T follicular helper cell (primary cell): ENCODE results near the gene ZFR2.
"Not testable (repeated sequence)": the region's sequence is repeated elsewhere in the genome, so short reads cannot be mapped to it uniquely, and the experiment has no call there.

Source experiments
- DNase-seq: peaks from one replicate; pipeline ENCODE4 v3.0.0-alpha.2; 2020; ENCODE audit warnings: low read depth

Gene ZFR2

GRCh38 chr19:3874695-3875094, 5.9 kb upstream of the ZFR2 start:
- not testable (repeated sequence) for DNase-seq

GRCh38 chr19:3873151-3873550, 4.3 kb upstream of the ZFR2 start:
- DNase-seq: no peak

GRCh38 chr19:3867971-3868769, 668 bp downstream of the ZFR2 start:
- DNase-seq: no peak

GRCh38 chr19:3866910-3867638, 1.8 kb downstream of the ZFR2 start:
- no peak for DNase-seq

GRCh38 chr19:3863648-3864047, 5.2 kb downstream of the ZFR2 start:
- no peak for DNase-seq

DNA sequence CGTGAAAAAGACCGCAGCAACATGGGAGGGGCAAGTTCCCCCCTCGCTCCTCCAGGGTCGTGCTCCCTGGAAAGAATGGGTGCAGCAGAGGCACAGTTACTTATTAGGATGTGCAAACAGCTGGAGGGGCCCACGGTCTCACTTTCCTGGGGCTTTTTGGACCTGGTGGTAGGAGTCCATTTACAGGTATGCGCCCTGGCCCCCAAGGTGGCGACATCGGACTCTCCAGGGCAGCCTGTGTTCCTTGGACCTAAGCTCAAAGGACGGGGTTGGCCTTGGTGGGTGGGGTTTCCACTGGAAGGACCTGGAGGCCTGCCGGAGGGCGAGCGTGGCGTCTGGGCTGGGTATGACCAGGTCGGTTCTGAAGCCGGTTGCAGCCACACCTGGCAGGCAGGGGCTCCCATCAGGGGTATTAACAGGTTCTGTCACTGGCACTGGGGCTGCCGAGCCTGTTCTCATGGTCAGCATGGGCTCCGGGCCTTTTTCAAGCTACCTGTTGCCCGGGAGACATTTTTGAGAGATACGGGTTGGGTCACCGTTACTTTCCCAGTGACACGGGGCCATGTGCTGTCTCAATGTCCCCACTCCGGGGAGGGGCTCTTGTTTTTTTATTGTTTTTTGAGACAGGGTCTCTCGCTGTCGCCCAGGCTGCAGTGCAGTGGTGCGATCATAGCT, 5.9 kb downstream of the ZFR2 start:
- no peak for DNase-seq

GRCh38 chr19:3860499-3860898, 8.3 kb downstream of the ZFR2 start:
- DNase-seq: no peak

- no peak for DNase-seq
These were observed 11.3 kb downstream of the ZFR2 start for GRCh38 chr19:3857449-3858003.

- DNase-seq: no peak
These were observed 13.5 kb downstream of the ZFR2 start for GRCh38 chr19:3855320-3855719.

- peak; percentile 14 for DNase-seq
These were observed 16.1 kb downstream of the ZFR2 start for GRCh38 chr19:3852614-3853254.

DNA sequence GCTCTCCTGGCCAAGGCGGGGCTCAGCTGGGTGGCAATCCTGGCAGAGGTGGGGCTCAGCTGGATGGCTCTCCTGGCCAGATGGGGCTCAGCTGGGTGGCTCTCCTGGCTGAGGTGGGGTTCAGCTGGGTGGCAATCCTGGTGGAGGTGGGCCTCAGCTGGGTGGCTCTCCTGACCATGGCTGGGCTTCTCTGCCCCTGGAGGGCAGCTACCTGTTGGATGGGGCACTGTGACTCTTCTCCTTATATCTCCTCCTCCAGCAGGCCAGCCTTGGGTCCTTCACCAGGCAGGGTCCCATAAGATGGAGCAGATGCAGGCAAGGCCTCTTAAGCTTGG, 16.7 kb downstream of the ZFR2 start:
- no peak for DNase-seq

DNA sequence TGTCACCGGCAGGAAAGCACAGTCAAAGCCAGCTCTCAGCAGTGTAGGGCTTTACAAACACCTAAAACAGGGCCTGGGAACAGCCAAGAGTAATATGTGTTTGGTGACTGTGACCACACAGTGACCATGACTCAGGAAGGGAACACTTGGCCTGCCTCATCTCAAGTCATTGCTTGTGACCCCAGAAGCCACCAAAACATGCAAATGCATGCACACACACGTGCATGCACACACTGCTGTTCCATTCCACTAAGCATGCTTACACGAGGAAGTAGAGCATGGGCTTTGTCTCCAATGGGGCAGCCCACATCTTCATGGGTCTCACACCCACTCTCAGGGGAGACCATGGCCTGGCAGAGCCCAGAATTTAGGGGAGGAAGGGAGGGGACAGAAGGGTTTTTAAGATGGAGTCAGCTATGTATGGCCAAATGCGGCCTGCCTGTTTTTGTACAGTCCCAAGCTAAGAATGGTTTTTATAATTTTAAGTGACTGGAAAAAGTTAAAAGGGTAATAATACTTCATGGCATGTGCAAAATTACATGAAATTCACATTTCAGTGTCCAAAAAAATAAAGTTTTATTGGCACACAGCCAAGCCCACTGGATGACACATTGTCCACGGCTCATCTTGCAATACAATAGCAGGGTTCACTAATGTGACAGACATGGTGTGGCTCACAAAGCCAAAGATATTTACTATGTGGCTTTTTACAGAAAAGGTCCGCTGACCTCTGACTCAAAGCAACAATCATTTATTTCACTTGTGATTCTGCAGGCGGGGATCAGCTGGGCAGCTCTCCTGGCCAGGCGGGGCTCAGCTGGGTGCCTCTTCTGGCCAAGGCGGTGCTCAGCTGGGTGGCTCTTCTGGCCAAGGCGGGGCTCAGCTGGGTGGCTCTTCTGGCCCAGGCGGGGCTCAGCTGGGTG, 17.3 kb downstream of the ZFR2 start:
- no peak for DNase-seq

GRCh38 chr19:3850320-3850972, 18.4 kb downstream of the ZFR2 start:
- DNase-seq: no peak

GRCh38 chr19:3849787-3850186, 19.1 kb downstream of the ZFR2 start:
- no peak for DNase-seq

GRCh38 chr19:3849092-3849491, 19.7 kb downstream of the ZFR2 start:
- DNase-seq: peak; percentile 18

- DNase-seq: no peak
These were observed 24.2 kb downstream of the ZFR2 start for GRCh38 chr19:3844596-3844995.

GRCh38 chr19:3842948-3843347, 25.9 kb downstream of the ZFR2 start:
- no peak for DNase-seq

- no peak for DNase-seq
These were observed 28.0 kb downstream of the ZFR2 start for GRCh38 chr19:3840804-3841203.

GRCh38 chr19:3839941-3840340, 28.9 kb downstream of the ZFR2 start:
- no peak for DNase-seq

- DNase-seq: no peak
These were observed 30.2 kb downstream of the ZFR2 start for GRCh38 chr19:3838661-3839060.

DNA sequence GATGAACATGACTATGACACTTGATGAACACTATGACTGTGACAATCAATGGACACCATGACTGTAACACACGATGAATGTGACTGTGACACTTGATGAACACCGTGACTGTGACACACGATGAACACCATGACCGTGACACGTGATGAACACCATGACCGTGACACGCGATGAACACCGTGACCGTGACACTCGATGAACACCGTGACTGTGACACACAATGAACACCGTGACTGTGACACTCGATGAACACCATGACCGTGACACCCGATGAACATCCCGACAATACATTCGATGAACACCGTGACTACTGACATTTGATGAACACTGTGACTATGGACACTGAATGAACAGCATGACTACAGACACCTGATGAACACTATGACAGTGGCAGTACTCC, 30.9 kb downstream of the ZFR2 start:
- DNase-seq: no peak
